GM13977 (cell line): ENCODE measurements around the gene ALKBH5.
"Not testable (repeated sequence)": the region's sequence is repeated elsewhere in the genome, so short reads cannot be mapped to it uniquely, and the experiment has no call there.

Experiments used
- DNase-seq: peaks from one replicate; pipeline ENCODE4 v3.0.0; 2012; ENCODE audit warnings: low spot score
- CTCF ChIP-seq: IDR thresholded peaks from 2 replicates; pipeline ENCODE4 v1.5.1; 2012; ENCODE audit warnings: mild to moderate bottlenecking, control low read depth; ENCODE audit not compliant: insufficient read depth; ENCODE audit errors: extremely low read depth, missing control alignments
- in situ Hi-C: fragments of 300-500 bp; cut with MboI; formaldehyde crosslinking; loops from one replicate; pipeline ENCODE4 v1.12.0; 2022; ENCODE audit warnings: low sequenced_read_pairs, low pct_unique_long_range_greater_than_20kb, mixed read lengths, inconsistent platforms; ENCODE audit not compliant: unreplicated experiment

The ALKBH5 gene

DNA sequence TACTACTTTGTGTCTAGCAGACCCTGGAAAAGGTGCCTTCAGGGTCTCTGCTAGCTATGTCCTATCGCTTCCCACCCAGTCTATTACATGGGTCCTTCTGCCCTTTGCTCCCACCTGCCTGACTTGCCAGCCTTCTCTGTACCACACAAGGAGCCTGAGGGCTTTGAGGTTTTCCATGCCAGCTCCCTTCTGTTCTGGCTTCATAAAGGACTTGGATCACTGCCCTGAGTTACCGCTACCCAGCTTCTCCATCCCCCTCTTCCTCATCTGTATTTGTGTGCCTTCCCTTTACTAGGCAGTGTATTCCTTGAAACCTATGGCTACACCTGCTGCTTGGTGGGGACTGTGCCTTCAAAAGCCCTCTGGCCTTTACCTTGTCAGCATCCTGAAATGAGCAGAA lies 22.2 kb downstream of the ALKBH5 start:
- in situ Hi-C loops, result no loop called here
- DNase-seq, result no peak
- no peak for TF ChIP-seq CTCF

DNA sequence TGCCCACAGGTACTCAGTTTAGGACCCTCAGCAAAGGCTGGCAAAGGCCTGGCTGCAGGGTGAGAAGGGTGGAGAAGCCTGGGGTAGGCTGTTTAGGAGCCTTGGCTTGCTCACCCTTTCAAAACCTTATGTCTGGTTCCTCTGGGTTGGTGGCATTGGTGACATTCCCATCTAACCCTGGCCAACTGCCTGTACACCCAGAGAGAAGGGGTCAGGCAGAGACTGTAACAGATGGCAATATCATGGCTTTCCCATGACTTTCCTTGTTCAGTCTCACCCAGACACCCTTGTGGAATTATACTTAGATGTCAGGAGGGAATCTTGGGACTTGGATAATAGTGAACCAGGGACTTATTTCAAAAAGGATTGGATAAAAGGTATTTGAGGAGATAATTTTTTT lies 23.3 kb downstream of the ALKBH5 start:
- TF ChIP-seq CTCF, result no peak
- in situ Hi-C loops, result no loop called here
- no peak for DNase-seq

DNA sequence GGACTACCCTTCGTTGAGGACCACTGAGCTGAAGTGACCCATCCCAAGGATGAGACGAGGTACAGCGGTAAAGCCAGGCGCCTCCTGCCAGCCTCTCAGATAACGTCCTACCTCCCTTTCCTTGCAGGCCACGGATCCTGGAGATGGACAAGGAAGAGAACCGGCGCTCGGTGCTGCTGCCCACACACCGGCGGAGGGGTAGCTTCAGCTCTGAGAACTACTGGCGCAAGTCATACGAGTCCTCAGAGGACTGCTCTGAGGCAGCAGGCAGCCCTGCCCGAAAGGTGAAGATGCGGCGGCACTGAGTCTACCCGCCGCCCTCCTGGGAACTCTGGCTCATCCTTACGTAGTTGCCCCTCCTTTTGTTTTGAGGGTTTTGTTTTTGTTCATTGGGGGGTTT lies 24.5 kb downstream of the ALKBH5 start:
- no peak for DNase-seq
- TF ChIP-seq CTCF, result no peak
- in situ Hi-C loops, result no loop called here

GRCh38 chr17:18213666-18214270 lies 30.1 kb downstream of the ALKBH5 start:
- in situ Hi-C loops, result no loop called here
- no peak for TF ChIP-seq CTCF
- DNase-seq, result no peak

DNA sequence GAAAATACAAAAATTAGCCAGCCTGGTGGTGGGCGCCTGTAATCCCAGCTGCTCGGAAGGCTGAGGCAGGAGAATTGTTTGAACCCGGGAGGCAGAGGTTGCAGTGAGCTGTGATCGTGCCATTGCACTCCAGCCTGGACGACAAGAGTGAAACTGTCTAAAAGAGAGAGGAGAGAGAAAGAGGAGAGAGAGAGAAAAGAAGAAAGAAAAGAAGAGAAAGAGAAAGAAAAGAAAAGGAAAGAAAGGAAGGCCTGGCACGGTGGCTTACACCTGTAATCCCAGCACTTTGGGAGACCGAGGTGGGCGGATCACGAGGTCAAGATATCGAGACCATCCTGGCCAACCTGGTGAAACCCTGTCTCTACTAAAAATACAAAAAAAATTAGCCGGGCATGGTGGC lies 33.3 kb downstream of the ALKBH5 start:
- DNase-seq, in situ Hi-C loops: not testable (repeated sequence)

DNA sequence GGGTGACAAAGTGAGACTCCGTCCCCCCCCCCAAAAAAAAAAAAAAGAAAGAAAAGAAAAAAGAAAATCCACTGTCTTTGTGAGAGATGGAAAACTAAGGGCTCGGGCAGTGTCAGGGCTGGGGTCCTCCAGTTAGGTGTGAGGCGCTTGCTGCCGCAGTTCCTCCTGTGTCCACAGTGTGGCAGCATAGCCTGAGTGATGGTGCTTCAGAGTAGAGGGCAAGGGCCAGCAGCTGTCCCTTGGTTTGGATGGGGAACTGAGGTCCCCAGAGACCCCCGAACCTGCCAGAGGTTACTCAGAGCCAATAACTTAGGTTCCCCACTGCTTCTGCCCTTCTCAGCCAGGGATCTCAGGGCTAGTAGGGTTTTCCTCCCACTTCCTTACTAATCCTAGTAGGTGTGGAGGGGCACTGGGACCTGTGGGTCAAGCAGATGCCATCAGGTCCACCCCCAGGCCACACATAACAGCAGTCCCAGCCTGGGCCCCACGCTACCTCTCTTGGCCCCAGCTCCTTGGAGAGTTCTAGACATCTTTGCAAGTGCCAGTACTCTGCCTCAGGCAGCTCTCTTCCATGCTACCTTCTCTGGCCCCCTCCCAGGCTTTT lies 33.9 kb downstream of the ALKBH5 start:
- DNase-seq, result peak; percentile 89
- in situ Hi-C loops, result no loop called here

More for the DNA sequence above, 33.9 kb downstream of the ALKBH5 start:
- TF ChIP-seq CTCF, result peak; percentile 99
